Parathyroid adenoma (tissue), 2 donors: ENCODE data around the gene SPDYE2.
"Not testable (repeated sequence)": the region's sequence is repeated elsewhere in the genome, so short reads cannot be mapped to it uniquely, and the experiment has no call there.

Experiments used
- H2AFZ ChIP-seq: fragments of 300-600 bp; sonication (generic); one replicate; pipeline ENCODE4 v1.7.0; 2017; ENCODE audit warnings: antibody characterized with exemption, mild to moderate bottlenecking
- H3K27ac ChIP-seq: fragments of 300-600 bp; sonication (generic); one replicate; pipeline ENCODE4 v1.7.0; 2017
- H3K27me3 ChIP-seq: fragments of 300-600 bp; sonication (generic); one replicate; pipeline ENCODE4 v1.7.0; 2017; ENCODE audit warnings: low read length; ENCODE audit not compliant: control insufficient read depth, insufficient read depth
- H3K36me3 ChIP-seq: fragments of 300-600 bp; sonication (generic); one replicate; pipeline ENCODE4 v1.7.0; 2017; ENCODE audit warnings: low read length; ENCODE audit not compliant: control insufficient read depth, insufficient read depth
- H3K4me1 ChIP-seq: fragments of 300-600 bp; sonication (generic); one replicate; pipeline ENCODE4 v1.7.0; 2017; ENCODE audit warnings: control low read depth
- H3K4me2 ChIP-seq: fragments of 300-600 bp; sonication (generic); one replicate; pipeline ENCODE4 v1.7.0; 2017; ENCODE audit warnings: low read length
- H3K4me3 ChIP-seq: fragments of 300-600 bp; sonication (generic); one replicate; pipeline ENCODE4 v1.7.0; 2017; ENCODE audit warnings: low read depth, low read length
- H3K79me2 ChIP-seq: fragments of 300-600 bp; sonication (generic); one replicate; pipeline ENCODE4 v1.7.0; 2017; ENCODE audit warnings: control low read depth
- H3K9ac ChIP-seq: fragments of 300-600 bp; sonication (generic); one replicate; pipeline ENCODE4 v1.7.0; 2017; ENCODE audit warnings: mild to moderate bottlenecking
- H3K9me3 ChIP-seq: fragments of 300-600 bp; sonication (generic); one replicate; pipeline ENCODE4 v1.7.0; 2017; ENCODE audit warnings: low read length; ENCODE audit not compliant: control insufficient read depth
- donor health status: primary hyperparathyroidism.

SPDYE2 gene, protein sequence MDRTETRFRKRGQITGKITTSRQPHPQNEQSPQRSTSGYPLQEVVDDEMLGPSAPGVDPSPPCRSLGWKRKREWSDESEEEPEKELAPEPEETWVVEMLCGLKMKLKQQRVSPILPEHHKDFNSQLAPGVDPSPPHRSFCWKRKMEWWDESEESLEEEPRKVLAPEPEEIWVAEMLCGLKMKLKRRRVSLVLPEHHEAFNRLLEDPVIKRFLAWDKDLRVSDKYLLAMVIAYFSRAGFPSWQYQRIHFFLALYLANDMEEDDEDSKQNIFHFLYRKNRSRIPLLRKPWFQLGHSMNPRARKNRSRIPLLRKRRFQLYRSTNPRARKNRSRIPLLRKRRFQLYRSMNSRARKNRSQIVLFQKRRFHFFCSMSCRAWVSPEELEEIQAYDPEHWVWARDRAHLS

DNA sequence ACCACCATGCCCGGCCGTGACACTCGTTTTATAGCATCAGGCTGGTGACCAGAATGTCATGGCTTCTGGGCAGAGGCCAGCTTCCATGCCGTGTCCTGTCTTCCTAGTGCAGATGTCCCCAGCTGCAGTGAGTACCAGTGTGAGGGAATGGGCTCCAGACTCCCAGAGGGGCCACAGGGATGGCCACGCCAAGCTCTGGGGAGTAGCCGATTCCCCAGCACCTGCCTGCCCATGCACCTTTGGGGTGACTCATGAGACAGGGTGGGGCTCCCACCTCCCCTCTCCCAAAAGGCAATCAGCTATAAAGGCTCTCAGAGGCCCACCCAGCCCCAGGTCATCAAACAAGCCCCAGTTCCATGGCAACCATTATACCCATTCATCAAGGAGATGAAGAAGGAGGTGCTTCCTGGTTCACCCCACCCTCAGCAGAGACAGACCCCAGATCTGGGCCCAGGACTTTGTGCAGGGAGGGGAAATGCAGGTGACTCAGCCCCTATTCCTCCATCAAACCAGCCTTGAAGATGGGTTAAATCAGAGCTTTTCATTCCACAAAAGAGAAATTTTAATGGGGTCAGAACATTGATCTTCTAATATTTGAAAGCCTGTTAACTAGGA, at the start of gene SPDYE2:
Gene SPDYE2 (plus strand): TSS at position 419 of the 615 bp plus-strand sequence. CDS start 2,030 bp downstream, outside the sequence.
- not testable (repeated sequence) for H3K4me1 ChIP-seq, H3K36me3 ChIP-seq, H3K9ac ChIP-seq, H3K4me3 ChIP-seq, H2AFZ ChIP-seq, H3K27me3 ChIP-seq, H3K4me2 ChIP-seq, H3K9me3 ChIP-seq, H3K27ac ChIP-seq, H3K79me2 ChIP-seq

DNA sequence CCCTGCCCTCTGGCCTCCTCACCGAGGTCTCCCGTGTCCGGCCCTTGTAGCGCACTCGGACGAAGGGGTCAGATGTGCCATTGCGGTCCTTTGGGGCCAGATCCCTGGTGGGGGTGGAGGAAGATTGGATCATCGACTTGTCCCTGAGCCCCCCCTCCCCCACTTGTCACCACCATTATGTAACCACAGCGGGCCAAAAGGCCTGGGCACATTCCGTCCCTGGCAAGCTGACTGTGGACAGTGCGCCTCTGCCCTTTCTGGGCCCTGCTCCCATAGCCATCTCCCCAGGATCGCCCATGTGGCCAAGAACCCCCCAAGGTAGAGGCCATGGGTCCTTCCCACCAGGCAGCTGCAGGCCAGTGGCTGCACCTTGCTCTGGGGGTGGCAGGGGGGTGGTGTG, 47.9 kb upstream of the SPDYE2 start:
- not testable (repeated sequence) for H3K9me3 ChIP-seq, H3K4me3 ChIP-seq, H3K9ac ChIP-seq, H3K27ac ChIP-seq, H3K27me3 ChIP-seq, H3K4me1 ChIP-seq, H2AFZ ChIP-seq, H3K4me2 ChIP-seq, H3K79me2 ChIP-seq, H3K36me3 ChIP-seq

DNA sequence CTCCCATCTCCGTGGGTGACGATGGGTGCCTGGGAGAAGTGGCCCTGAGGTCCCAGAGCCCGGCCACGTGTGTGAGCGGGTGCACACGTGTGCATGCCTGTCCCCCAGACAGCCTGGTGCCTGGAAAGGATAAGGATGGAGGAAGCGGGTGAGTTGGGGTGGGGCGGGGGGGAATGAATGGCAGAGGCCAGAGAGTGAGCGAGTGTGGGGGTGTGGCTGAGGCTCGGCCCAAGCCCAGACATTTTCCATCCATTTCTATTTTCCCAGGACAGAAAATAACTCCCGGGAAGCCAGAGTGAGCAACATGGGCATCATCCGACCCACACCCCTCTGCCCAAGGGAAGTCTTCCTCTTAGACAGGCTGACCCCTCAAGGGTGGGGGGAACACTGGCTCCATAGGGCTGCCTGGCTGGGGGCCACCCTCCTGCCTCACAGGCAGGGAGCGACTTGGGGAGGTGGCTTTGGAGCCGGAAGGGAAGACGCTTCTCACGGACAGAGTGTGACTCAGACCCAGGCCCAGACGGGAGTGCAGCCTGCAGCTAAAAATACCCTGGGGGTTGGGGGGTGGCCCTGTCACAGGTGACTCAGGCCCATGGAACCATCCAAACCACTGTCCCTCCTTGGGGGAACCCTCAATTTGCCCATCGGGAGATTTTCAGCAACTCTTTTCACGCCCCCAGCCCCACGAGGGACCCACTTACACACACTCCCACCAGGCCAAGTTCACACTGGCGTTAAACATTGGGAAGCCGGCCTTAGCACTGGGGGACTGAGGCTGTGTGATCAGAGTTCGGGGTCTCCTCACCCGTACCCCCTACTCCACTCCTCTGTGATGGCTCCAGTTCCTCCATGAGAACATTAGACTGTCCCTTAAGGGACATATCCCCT, 45.5 kb upstream of the SPDYE2 start:
- not testable (repeated sequence) for H3K27ac ChIP-seq, H3K4me2 ChIP-seq, H3K9me3 ChIP-seq, H2AFZ ChIP-seq, H3K27me3 ChIP-seq, H3K4me1 ChIP-seq, H3K9ac ChIP-seq, H3K4me3 ChIP-seq, H3K36me3 ChIP-seq, H3K79me2 ChIP-seq

DNA sequence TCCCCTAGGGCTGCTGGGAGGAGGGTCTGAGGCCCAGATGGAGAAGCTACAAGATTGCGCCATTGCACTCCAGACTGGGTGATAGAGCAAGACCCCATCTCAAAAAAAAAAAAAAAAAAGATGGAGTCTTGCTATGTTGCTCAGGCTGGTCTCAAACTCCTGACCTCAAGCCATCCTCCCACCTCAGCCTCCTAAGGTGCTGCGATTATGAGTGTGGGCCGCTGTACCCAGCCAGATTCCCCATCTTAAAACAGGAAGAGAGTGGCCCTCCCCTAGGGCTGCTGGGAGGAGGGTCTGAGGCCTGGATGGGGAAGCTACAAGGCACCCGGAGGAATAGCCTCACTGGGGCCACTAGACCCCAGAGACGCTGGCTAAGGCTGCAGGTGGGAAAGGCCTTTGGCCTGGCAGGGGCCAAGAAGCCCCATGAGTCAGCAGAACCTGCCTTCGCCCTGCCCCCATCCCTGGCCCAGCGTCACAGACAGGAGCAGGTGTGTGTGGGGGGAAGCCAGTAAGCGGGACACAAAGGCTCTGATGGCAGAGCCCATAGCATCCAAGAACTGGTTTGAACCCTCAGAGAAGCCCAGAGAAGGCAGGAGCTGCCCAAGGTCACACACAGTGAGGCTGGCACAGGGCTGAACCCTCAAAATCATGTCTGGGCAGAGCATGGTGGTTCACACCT, 43.5 kb upstream of the SPDYE2 start:
- H3K27ac ChIP-seq, H3K4me3 ChIP-seq, H3K9ac ChIP-seq, H3K4me2 ChIP-seq, H3K36me3 ChIP-seq, H3K27me3 ChIP-seq, H3K9me3 ChIP-seq, H3K4me1 ChIP-seq, H3K79me2 ChIP-seq, H2AFZ ChIP-seq: not testable (repeated sequence)

DNA sequence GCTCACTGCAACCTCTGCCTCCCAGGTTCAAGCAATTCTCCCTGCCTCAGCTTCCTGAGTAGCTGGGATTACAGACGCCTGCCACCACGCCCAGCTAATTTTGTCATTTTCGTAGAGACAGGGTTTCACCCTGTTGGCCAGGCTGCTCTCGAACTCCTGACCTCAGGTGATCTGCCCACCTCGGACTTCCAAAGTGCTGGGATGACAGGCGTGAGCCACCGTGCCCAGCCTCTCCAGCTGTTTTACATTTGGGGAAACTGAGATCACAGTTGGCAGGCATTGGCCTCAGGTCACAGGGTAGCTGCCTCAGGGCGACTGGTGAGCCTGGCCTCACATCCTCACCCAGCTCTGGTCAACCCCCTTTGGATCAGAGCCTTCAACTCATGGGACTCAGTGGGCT, 40.5 kb upstream of the SPDYE2 start:
- not testable (repeated sequence) for H3K27ac ChIP-seq, H3K9me3 ChIP-seq, H3K9ac ChIP-seq, H3K36me3 ChIP-seq, H3K79me2 ChIP-seq, H3K4me2 ChIP-seq, H3K27me3 ChIP-seq, H2AFZ ChIP-seq, H3K4me3 ChIP-seq, H3K4me1 ChIP-seq

DNA sequence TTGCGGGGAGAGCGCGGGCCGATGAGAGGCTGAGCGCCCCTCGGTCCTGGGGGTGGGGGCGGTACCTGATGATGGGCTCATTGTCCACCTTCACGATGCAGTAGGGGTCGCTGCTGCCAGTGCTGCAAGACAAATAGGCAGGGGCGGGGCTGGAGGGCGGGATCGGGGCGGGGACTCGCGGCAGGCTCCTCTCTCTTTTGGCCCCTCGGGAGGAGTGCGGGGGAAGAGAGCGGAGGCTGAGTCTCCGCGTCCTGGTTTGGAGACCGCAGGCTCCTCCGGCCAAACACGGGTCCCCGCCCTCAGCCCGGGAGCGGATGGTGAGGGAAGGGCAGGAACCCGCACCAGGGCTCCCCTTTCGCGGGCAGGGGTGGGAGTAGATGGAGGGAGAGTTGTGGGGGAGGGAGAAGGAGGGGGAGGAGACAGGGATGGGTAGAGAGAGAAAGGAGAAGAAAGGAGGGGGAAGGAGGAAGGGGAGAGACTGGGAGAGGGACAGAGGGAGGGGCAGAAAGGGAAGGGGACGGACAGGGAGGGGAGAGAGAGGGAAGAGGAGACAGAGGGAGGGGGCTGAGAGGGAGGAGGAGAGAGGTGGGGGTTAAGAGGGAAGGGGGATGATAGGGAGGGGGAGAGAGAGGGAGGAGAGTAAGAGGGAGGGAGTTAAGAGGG, 39.0 kb upstream of the SPDYE2 start:
- not testable (repeated sequence) for H3K79me2 ChIP-seq, H2AFZ ChIP-seq, H3K27ac ChIP-seq, H3K4me3 ChIP-seq, H3K9ac ChIP-seq, H3K9me3 ChIP-seq, H3K4me2 ChIP-seq, H3K36me3 ChIP-seq, H3K4me1 ChIP-seq, H3K27me3 ChIP-seq

DNA sequence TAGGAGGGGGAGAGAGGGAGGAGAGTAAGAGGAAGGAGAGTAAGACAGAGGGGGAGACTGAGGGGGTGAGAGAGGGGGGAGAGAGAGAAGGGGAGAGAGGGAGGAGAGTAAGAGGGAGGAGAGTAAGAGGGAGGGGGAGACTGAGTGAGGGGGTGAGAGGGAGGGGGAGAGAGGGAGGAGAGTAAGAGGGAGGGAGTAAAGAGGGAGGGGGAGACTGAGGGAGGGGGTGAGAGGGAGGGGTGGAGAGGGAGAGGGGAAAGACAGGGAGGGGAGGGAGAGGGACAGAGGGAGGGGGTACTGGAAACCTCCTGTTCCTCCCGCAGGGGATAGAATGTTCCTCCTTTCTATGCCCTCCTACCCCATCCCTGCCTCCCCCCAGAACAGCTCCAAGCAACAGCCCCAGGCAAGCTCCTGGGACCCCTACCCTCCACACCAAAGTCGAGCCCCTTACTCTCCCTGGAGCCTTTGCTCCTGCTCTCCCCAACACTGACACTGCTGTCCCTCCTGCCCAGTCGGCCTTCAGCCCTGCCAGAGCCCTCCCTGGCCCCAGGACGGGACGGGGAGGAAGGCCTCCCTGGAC, 38.3 kb upstream of the SPDYE2 start:
- not testable (repeated sequence) for H3K4me1 ChIP-seq, H3K9me3 ChIP-seq, H3K4me3 ChIP-seq, H3K9ac ChIP-seq, H3K36me3 ChIP-seq, H3K4me2 ChIP-seq, H3K27me3 ChIP-seq, H2AFZ ChIP-seq, H3K79me2 ChIP-seq
- H3K27ac ChIP-seq, result peak overlapping the region; percentile 60

DNA sequence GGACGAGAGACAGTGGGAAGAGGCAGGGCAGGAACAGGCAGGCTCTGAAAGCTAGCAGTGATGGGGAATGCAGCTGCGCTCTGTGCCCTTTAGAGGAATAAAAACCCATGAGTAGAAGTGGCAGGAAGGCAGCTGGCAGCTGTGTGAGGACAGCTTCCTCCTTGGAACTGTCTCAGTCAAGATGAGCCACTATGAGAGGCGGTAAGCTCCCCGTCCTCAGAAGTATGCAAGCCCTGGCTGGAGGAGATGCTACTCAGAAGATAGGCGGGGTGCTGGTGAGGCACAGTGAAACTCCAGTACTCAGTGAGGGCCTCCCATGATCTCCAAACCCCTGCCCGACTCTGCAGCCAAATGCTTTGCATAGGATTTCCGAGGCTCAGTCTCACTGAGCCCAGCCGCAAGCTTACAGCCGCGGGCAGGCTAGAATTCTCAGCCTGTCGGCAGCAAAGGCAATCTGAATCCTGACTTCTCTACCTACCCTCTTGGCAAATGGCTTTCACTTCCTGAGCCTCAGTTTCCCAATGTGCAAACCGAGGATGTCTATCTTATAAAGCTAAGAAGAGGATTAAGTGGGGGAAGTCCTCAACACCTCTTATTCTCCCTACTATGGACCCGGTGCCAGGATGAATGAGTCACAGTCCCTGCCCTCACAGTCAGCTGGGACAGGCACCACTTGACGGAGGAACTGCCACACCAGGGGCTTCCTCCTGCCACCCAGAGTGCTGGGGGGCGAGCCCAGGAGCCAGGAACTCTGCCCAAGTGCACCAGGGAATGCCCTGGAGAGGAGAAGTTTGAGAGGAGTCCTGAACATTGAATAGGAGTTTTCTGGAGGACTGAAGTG, 35.9 kb upstream of the SPDYE2 start:
- H3K79me2 ChIP-seq, H3K9ac ChIP-seq, H3K4me1 ChIP-seq, H3K4me3 ChIP-seq, H3K4me2 ChIP-seq, H3K27ac ChIP-seq, H3K9me3 ChIP-seq, H3K36me3 ChIP-seq, H3K27me3 ChIP-seq, H2AFZ ChIP-seq: not testable (repeated sequence)

DNA sequence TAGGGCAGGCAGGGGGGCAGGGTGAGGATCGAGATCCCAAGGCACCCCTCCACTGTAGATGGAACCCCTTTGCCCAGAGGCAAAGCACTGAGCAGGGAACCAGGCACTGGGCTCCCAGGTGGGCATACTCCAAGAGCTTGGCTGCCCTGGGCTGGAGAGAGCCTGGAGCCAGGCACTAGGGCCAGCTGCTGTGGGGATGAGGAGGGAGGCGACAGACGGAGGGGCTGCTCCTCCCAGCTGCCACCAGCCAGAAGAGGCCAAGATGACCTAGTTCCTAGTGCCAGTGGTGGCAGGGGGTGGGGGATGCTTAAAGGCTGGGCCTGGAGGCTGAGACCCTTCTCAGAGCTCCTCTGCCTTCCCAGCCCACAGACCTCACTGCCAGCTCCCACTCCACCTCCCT, 35.1 kb upstream of the SPDYE2 start:
- H3K36me3 ChIP-seq, H3K79me2 ChIP-seq, H3K9me3 ChIP-seq, H3K4me3 ChIP-seq, H2AFZ ChIP-seq, H3K27ac ChIP-seq, H3K4me1 ChIP-seq, H3K4me2 ChIP-seq, H3K9ac ChIP-seq, H3K27me3 ChIP-seq: not testable (repeated sequence)
